HG03095 (cell line): Measurements from ENCODE around the gene ABCB1.
"Not testable (repeated sequence)": the region's sequence is repeated elsewhere in the genome, so short reads cannot be mapped to it uniquely, and the experiment has no call there.

Experiments
- ATAC-seq: cut with Tn5 transposase; IDR thresholded peaks from one replicate; pipeline ENCODE4 v1.9.1; 2021; ENCODE audit warnings: moderate library complexity; ENCODE audit not compliant: unreplicated experiment

The ABCB1 gene

DNA sequence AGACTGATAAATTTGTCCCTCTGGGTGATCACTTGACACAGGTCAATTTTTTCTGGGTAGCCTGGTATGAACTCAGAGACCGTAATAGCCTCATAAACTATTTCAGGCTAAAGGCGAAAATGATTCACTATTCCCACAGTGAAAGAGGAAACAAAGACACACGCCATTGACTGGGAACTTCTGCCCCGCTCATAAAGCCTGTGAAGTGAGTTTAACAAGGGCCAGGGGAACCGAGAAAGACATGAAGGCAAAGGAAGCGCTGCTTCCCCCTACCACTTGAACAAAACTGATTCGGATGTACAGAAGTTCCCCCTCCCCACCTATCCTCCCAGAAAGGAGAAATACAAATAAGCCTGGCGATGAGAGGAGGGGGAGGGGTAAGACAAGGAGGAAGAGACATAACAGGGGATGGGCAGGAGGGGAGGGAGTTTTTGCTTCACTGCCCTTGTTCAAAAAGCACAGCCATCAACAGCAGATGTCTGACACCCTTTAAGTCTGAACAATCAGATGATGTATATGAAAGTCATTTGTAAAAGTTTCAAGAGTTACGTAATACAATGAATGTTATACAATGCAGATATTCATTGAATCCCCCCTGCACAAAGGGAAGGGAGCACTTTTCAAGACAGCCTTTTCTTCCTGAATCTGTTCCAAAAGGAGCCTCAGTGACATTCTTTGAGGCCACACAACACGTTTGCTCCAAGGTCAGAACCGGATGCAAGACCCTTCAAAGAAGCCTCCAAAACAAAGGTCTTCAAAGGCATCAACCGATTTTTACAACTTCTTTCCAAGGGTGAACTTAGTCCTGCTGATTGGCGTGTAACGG, 125.9 kb downstream of the ABCB1 start:
- ATAC-seq = peak; percentile 76

GRCh38 chr7:87473986-87474385, 126.7 kb downstream of the ABCB1 start:
- ATAC-seq = no peak

- no peak for ATAC-seq
Observed at GRCh38 chr7:87473192-87473591, 127.5 kb downstream of the ABCB1 start.

DNA sequence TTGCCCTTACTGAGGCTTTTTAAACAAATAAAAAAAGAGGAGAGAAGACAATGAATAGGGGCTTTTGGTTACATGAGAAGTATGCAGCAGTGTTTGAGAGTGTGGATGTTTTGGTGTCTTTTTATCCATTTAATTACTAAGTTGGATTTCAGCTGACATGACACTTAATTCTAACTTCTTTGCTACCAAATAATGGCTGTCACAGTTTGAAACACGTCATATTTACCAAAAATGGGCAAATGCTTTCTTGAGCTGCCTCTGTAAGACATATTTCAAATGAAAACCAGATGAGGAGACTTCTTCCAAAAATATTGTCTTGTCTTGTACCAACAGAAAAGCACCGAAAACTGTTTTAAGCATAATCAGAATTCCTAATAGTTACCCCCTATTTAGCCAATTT, 129.2 kb downstream of the ABCB1 start:
- no peak for ATAC-seq

GRCh38 chr7:87469204-87469603, 131.5 kb downstream of the ABCB1 start:
- not testable (repeated sequence) for ATAC-seq

- not testable (repeated sequence) for ATAC-seq
Observed at GRCh38 chr7:87465534-87465880, 135.2 kb downstream of the ABCB1 start.

DNA sequence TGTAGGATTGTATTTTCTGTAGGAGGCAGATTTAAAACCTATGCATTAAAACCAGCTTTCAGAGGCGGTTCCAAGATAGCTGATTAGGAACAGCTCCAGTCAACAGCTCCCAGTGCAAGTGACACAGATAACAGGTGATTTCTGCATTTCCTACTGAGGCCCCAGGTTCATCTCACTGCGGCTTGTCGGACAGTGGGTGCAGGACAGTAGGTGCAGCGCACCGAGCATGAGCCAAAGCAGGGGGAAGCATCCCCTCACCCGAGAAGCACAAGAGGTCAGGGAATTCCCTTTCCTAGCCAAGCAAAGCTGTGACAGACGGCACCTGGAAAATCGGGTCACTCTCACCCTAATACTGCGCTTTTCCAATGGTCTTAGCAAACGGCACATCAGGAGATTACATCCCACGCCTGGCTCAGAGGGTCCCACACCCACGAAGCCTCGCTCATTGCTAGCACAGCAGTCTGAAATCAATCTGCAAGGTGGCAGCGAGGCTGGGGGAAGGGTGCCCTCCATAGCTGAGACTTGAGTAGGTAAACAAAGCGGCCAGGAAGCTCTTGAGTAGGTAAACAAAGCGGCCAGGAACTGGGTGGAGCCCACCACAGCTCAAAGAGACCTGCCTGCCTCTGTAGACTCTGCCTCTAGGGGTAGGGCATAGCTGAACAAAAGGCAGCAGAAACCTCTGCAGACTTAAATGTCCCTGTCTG, 135.7 kb downstream of the ABCB1 start:
- ATAC-seq = not testable (repeated sequence)

- ATAC-seq = no peak
Observed at GRCh38 chr7:87463982-87464381, 136.7 kb downstream of the ABCB1 start.

- not testable (repeated sequence) for ATAC-seq
Observed at GRCh38 chr7:87460444-87460843, 140.2 kb downstream of the ABCB1 start.

GRCh38 chr7:87459941-87460340, 140.7 kb downstream of the ABCB1 start:
- ATAC-seq = no peak

DNA sequence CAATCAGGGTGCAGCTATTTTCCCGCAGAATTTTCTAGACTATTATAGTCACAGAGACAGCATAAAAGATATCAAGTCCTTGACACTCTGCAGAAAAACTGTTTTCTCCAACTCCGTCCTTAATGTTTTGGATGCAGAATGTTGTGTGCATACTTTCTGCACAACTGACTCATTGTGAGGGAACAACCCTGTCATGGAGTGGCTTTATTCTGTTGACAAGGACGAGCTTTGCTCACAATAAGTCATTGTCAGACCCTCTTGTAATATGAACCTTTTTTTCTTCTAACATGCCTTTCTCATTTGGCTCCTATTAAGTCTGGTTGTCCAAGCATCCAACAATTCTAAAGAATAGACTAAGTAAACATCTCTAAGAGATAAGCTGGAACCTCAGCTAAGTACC, 142.5 kb downstream of the ABCB1 start:
- no peak for ATAC-seq

DNA sequence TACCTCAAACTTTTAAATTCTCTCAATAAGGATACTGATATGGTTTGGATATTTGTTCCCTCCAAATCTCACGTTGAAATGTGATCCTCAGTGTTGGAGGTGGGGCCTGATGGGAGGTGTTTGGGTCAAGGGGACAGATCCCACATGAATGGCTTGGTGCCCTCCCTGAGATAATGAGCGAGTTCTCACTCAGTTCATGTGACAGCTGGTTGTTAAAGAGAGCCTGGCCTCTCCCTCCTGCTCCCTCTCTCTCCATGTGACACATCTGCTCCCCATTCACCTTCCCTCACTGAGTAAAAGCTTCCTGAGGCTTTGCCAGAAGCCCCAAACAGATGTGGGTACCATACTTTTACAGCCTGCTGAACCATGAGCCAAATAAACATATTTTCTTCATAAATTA, 144.4 kb downstream of the ABCB1 start:
- ATAC-seq = no peak
